ENCODE data around the gene CNTNAP1.

- TF ChIP-seq EZH2 (IDR thresholded peaks at IDR 0.05) (no peak), POLR2AphosphoS5 (IDR thresholded peaks at IDR 0.05; ENCODE audit: borderline replicate concordance, low read depth, low read length) (no peak)
These were observed 24.4 kb downstream of the CNTNAP1 start for GRCh38 chr17:42706732-42707131.
